ENCODE measurements around the gene ZNF787. TPM values are rescaled to one million over a fixed set of nuclear protein-coding genes. Genes with fewer than 3 reads are reported as not detected.

The ZNF787 gene
- total and polyA plus RNA-seq, 2 of the 4 experiments (the other 2 are of a cell fraction): 4.8 to 11.2 TPM

DNA sequence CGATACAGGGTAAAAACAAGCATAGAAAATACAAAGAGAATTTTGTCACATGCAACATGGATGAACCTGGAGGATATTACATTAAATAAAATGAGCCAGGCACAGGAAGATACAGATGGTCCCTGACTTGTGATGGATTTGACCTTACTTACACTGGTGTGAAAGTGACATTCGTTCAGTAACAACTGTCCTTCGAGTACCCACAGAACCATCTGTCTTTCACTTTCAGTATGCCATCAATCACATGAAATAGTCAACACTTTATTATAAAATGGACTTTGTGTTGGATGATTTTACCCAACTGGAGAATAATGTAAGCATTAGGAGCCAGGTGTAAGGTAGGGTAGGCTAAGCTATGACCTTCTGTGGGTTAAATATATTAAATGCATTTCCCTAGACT is 51.5 kb downstream of the ZNF787 start:
- dilution Hi-C loops (cut with HindIII; ENCODE audit: low sequenced_read_pairs, unreplicated experiment): no loop called here
- no peaks in the 10 kb centered on the region for H3K4me1 ChIP-seq (ENCODE audit: control insufficient read depth, insufficient read depth, low read length)

More for the DNA sequence above, 51.5 kb downstream of the ZNF787 start:
- no CpG with 5 or more reads among the region's 3 CpGs for whole genome bisulfite sequencing, 2 experiments (ENCODE audit: extremely low coverage in 2 of 2, insufficient read length in 1 of 2)
- no peak for DNase-seq
- no peak overlapping the region for H2BK5ac ChIP-seq (ENCODE audit: low read depth, low read length, poor library complexity, severe bottlenecking)
- H3K9me3 ChIP-seq (ENCODE audit: control insufficient read depth, insufficient read depth, low read length): no peaks in the 10 kb centered on the region
- H3K23ac ChIP-seq (ENCODE audit: low read depth, low read length): no peak overlapping the region
- no peak overlapping the region for H3K27ac ChIP-seq (ENCODE audit: insufficient read depth, low read length)
- intact Hi-C loops (cut with micrococcal nuclease): loop anchor here (10.0 kb wide), 2 partner anchors 435 to 1035 kb away; no protein-coding TSS in a partner anchor
- no peak overlapping the region for H2BK15ac ChIP-seq (ENCODE audit: low read depth, low read length)
- H2AK5ac ChIP-seq (ENCODE audit: low read depth, low read length): no peak overlapping the region
- CTCF ChIA-PET: interaction anchor here (0.6 kb wide), 1 partner anchor 30 kb away, joined by 8 read pairs; no protein-coding TSS in a partner anchor
- no peak overlapping the region for H4K91ac ChIP-seq (ENCODE audit: insufficient read depth, low read depth, low read length)
- H2BK20ac ChIP-seq (ENCODE audit: low read depth, low read length): no peak overlapping the region
- H3K36me3 ChIP-seq (ENCODE audit: control insufficient read depth, insufficient read depth, low read length): no peaks in the 10 kb centered on the region
- no peak overlapping the region for H2AFZ ChIP-seq (replicated peaks; ENCODE audit: low read length, poor library complexity)
- no peak overlapping the region for H2AK9ac ChIP-seq (replicated peaks; ENCODE audit: low read depth, low read length, poor library complexity)
- POLR2A ChIA-PET (ENCODE audit: unreplicated experiment): no interaction called here
- no peak overlapping the region for H4K8ac ChIP-seq (ENCODE audit: low read depth in 2 of 2, low read length in 2 of 2)
- ATAC-seq (ENCODE audit: low read depth): no peak
- no peak overlapping the region for H3K9ac ChIP-seq (ENCODE audit: low read depth, low read length)
- in situ Hi-C loops (cut with MboI; ENCODE audit: low sequenced_read_pairs): loop anchor here (10.0 kb wide), 2 partner anchors 185 to 275 kb away; no protein-coding TSS in a partner anchor
- H3K18ac ChIP-seq (ENCODE audit: low read depth, low read length): no peak overlapping the region
- no peaks in the 10 kb centered on the region for H3K9me1 ChIP-seq (ENCODE audit: insufficient read depth, low read length)
- no peaks in the 10 kb centered on the region for H3K79me1 ChIP-seq (ENCODE audit: low read depth in 1 of 2, low read length in 2 of 2)
- no peak overlapping the region for H2BK120ac ChIP-seq (ENCODE audit: low read depth, low read length)
- H3K27me3 ChIP-seq (ENCODE audit: control insufficient read depth, insufficient read depth, low read length): no peaks in the 10 kb centered on the region; the same call in 1 of the 2 replicates
- no peak overlapping the region for H3K4me2 ChIP-seq (ENCODE audit: low read depth, low read length)
- no peak overlapping the region for H3K4me3 ChIP-seq (ENCODE audit: insufficient read depth, low read depth, low read length)
- H4K20me1 ChIP-seq (ENCODE audit: insufficient read depth, low read length): no peaks in the 10 kb centered on the region
- no peak for TF ChIP-seq RFX5 (IDR thresholded peaks at IDR 0.05; ENCODE audit: low read depth, low read length)
- no peak for TF ChIP-seq MAZ (IDR thresholded peaks at IDR 0.05; ENCODE audit: borderline replicate concordance, low read depth, low read length)
- no peak for TF ChIP-seq CEBPB (IDR thresholded peaks at IDR 0.05; ENCODE audit: low read depth, low read length)
- TF ChIP-seq POLR2A (IDR thresholded peaks at IDR 0.05; ENCODE audit: low read depth, low read length): no peak
- no peak for TF ChIP-seq RCOR1 (IDR thresholded peaks at IDR 0.05; ENCODE audit: insufficient replicate concordance, low read length)
- no peak for TF ChIP-seq RAD21 (IDR thresholded peaks at IDR 0.05; ENCODE audit: low read length)
- TF ChIP-seq BHLHE40 (IDR thresholded peaks at IDR 0.05; ENCODE audit: low read depth, low read length): no peak
- TF ChIP-seq CHD1 (IDR thresholded peaks at IDR 0.05; ENCODE audit: low read depth, low read length): no peak
- TF ChIP-seq, protein P1, sequence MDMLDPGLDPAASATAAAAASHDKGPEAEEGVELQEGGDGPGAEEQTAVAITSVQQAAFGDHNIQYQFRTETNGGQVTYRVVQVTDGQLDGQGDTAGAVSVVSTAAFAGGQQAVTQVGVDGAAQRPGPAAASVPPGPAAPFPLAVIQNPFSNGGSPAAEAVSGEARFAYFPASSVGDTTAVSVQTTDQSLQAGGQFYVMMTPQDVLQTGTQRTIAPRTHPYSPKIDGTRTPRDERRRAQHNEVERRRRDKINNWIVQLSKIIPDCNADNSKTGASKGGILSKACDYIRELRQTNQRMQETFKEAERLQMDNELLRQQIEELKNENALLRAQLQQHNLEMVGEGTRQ (IDR thresholded peaks at IDR 0.05; ENCODE audit: low read depth, low read length): no peak
- no peak for TF ChIP-seq FOS (IDR thresholded peaks at IDR 0.05; ENCODE audit: low read depth, low read length)
- TF ChIP-seq MXI1 (IDR thresholded peaks at IDR 0.05; ENCODE audit: borderline replicate concordance, low read depth, low read length): no peak
- TF ChIP-seq, protein P2, sequence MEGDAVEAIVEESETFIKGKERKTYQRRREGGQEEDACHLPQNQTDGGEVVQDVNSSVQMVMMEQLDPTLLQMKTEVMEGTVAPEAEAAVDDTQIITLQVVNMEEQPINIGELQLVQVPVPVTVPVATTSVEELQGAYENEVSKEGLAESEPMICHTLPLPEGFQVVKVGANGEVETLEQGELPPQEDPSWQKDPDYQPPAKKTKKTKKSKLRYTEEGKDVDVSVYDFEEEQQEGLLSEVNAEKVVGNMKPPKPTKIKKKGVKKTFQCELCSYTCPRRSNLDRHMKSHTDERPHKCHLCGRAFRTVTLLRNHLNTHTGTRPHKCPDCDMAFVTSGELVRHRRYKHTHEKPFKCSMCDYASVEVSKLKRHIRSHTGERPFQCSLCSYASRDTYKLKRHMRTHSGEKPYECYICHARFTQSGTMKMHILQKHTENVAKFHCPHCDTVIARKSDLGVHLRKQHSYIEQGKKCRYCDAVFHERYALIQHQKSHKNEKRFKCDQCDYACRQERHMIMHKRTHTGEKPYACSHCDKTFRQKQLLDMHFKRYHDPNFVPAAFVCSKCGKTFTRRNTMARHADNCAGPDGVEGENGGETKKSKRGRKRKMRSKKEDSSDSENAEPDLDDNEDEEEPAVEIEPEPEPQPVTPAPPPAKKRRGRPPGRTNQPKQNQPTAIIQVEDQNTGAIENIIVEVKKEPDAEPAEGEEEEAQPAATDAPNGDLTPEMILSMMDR (conservative IDR thresholded peaks at IDR 0.05; ENCODE audit: low read depth, low read length): no peak
- BruUV-seq (replicated peaks): no TSS peak
- no peak overlapping the region for H4K5ac ChIP-seq (ENCODE audit: low read depth, low read length)
- H3K4ac ChIP-seq (ENCODE audit: low read depth, low read length): no peak overlapping the region
- H3K56ac ChIP-seq (ENCODE audit: extremely low read depth, insufficient read depth, low read length): no peak overlapping the region
- H3K14ac ChIP-seq (replicated peaks; ENCODE audit: low read depth, low read length): no peak overlapping the region

All from IMR-90 (cell line).